Measurements from ENCODE around the gene KDM7A. TPM values are rescaled to one million over a fixed set of nuclear protein-coding genes. Genes with fewer than 3 reads are reported as not detected.

The KDM7A gene
- total RNA-seq, 1 donor from 2014 or later: 7.6 TPM

- no peak overlapping the region for H3K4me3 ChIP-seq (ENCODE audit: low read depth, low read length)
- no peak for DNase-seq (ENCODE audit: low read depth)
- TF ChIP-seq CTCF (conservative IDR thresholded peaks at IDR 0.05; ENCODE audit: low read depth, low read length): no peak
Measured at GRCh38 chr7:140156460-140157080, 20.2 kb downstream of the KDM7A start.

- TF ChIP-seq CTCF (conservative IDR thresholded peaks at IDR 0.05; ENCODE audit: low read depth, low read length): no peak
- no peak for DNase-seq (ENCODE audit: low read depth)
- no peak overlapping the region for H3K4me3 ChIP-seq (ENCODE audit: low read depth, low read length)
Measured at GRCh38 chr7:140155428-140155827, 21.4 kb downstream of the KDM7A start.

- H3K4me3 ChIP-seq (ENCODE audit: low read depth, low read length): no peak overlapping the region
- no peak for TF ChIP-seq CTCF (conservative IDR thresholded peaks at IDR 0.05; ENCODE audit: low read depth, low read length)
- no peak for DNase-seq (ENCODE audit: low read depth)
Measured at GRCh38 chr7:140153666-140154161, 23.1 kb downstream of the KDM7A start.

- peak; percentile 61 for DNase-seq (ENCODE audit: low read depth)
- H3K4me3 ChIP-seq (ENCODE audit: low read depth, low read length): no peak overlapping the region
- no peak for TF ChIP-seq CTCF (conservative IDR thresholded peaks at IDR 0.05; ENCODE audit: low read depth, low read length)
Measured at GRCh38 chr7:140146574-140146973, 30.2 kb downstream of the KDM7A start.

GRCh38 chr7:140145709-140146108 lies 31.1 kb downstream of the KDM7A start:
- no peak for TF ChIP-seq CTCF (conservative IDR thresholded peaks at IDR 0.05; ENCODE audit: low read depth, low read length)
- no peak for DNase-seq (ENCODE audit: low read depth)
- H3K4me3 ChIP-seq (ENCODE audit: low read depth, low read length): no peak overlapping the region

- no peak for TF ChIP-seq CTCF (conservative IDR thresholded peaks at IDR 0.05; ENCODE audit: low read depth, low read length)
- H3K4me3 ChIP-seq (ENCODE audit: low read depth, low read length): no peak overlapping the region
- no peak for DNase-seq (ENCODE audit: low read depth)
Measured at GRCh38 chr7:140144821-140145220, 32.0 kb downstream of the KDM7A start.

- no peak overlapping the region for H3K4me3 ChIP-seq (ENCODE audit: low read depth, low read length)
- no peak for DNase-seq (ENCODE audit: low read depth)
- no peak for TF ChIP-seq CTCF (conservative IDR thresholded peaks at IDR 0.05; ENCODE audit: low read depth, low read length)
Measured at GRCh38 chr7:140143997-140144396, 32.8 kb downstream of the KDM7A start.

Data from epithelial cell of proximal tubule (primary cell).